K562 (cell line): ENCODE measurements around the gene TTC23L. TPM values are rescaled to one million over a fixed set of nuclear protein-coding genes. Genes with fewer than 3 reads are reported as not detected.

Experiments used
- ATAC-seq: fragments of 200-7000 bp; cut with Tn5 transposase; 3 replicates; pipeline ENCODE4 v1.9.1; 2020; ENCODE audit warnings: moderate library complexity
- BruUV-seq: library from RNA; stranded (reverse); fragments of 400-500 nt; replicated peaks from 2 replicates; lab custom pipeline; 2021; lab: Mats Ljungman, UMichigan
- CTCF ChIA-PET: fragments of 300-600 bp; formaldehyde crosslinking; extraction: SDS; loops from one replicate; lab custom pipeline; 2021; ENCODE audit warnings: low intra/inter-chr PET ratio; lab: Yijun Ruan, JAX
- POLR2A ChIA-PET: fragments of 300-600, 350-650 bp; sonication (Branson Sonifier 250); formaldehyde crosslinking; extraction: SDS; loops from one replicate; lab custom pipeline; 2021; ENCODE audit warnings: antibody characterized with exemption, inconsistent platforms; lab: Yijun Ruan, JAX
- DNase-seq, 4 experiments: peaks; one replicate each; pipeline versions ENCODE4 v3.0.0 to v3.0.0-alpha.2; 2011 to 2018; ENCODE audit warnings: low spot score in 3 of 4, mixed read lengths in 3 of 4; ENCODE audit errors: extremely low read depth in 1 of 4
- FAIRE-seq: peaks from 2 replicates; lab custom pipeline; 2011; peaks lifted over from hg19 to GRCh38; lab: Jason Lieb, UNC
- H2AFZ ChIP-seq: 2 replicates; pipeline ENCODE4 v1.6.0; 2011; ENCODE audit warnings: low read depth, low read length, control low read depth, inconsistent platforms
- H3K27ac ChIP-seq: fragments of 200-600 bp; 3 replicates; pipeline ENCODE4 v1.8.0; 2011; ENCODE audit warnings: low read depth, mild to moderate bottlenecking, control low read depth, inconsistent platforms, low read length, moderate library complexity, mixed read lengths; ENCODE audit errors: extremely low read depth
- H3K27me3 ChIP-seq, 2 experiments: fragments of 300-600 bp in 1 of 2; 2 replicates in 1 of 2; 3 replicates in 1 of 2; pipeline versions ENCODE4 v1.6.0 to v1.8.0; 2011; ENCODE audit warnings: inconsistent platforms in 2 of 2, low read length in 2 of 2, mild to moderate bottlenecking in 1 of 2, mixed read lengths in 1 of 2, moderate library complexity in 1 of 2; ENCODE audit not compliant: control insufficient read depth in 2 of 2, insufficient read depth in 2 of 2
- H3K36me3 ChIP-seq: fragments of 300-600 bp; 3 replicates; pipeline ENCODE4 v1.8.0; 2011; ENCODE audit warnings: mild to moderate bottlenecking, low read length, inconsistent platforms; ENCODE audit not compliant: control insufficient read depth, insufficient read depth
- H3K4me1 ChIP-seq, 2 experiments: fragments of 200-600 bp in 1 of 2; replicated peaks in 1 of 2; 2 replicates in 1 of 2; 3 replicates in 1 of 2; pipeline versions ENCODE4 v1.5.1 to v1.8.0; 2011; ENCODE audit warnings: inconsistent platforms in 2 of 2, low read length in 2 of 2, mild to moderate bottlenecking in 1 of 2, mixed read lengths in 1 of 2, moderate library complexity in 1 of 2; ENCODE audit not compliant: control insufficient read depth in 2 of 2, insufficient read depth in 2 of 2
- H3K4me2 ChIP-seq: 2 replicates; pipeline ENCODE4 v1.6.1; 2011; ENCODE audit warnings: low read length, control low read depth, inconsistent platforms, mixed read lengths; ENCODE audit not compliant: insufficient read depth
- H3K4me3 ChIP-seq: fragments of 200-600 bp; sonication (generic), shearing (Covaris generic); 2 replicates; pipeline ENCODE4 v1.5.1; 2016; ENCODE audit warnings: control low read depth, inconsistent platforms
- H3K79me2 ChIP-seq: fragments of 200-600 bp; 3 replicates; pipeline ENCODE4 v1.8.0; 2011; ENCODE audit warnings: low read length, inconsistent platforms; ENCODE audit not compliant: control insufficient read depth, insufficient read depth
- H3K9ac ChIP-seq, 2 experiments: 2 replicates each; pipeline versions ENCODE4 v1.6.0 to v1.6.1; 2011; ENCODE audit warnings: low read depth in 2 of 2, low read length in 2 of 2, control low read depth in 1 of 2, inconsistent platforms in 1 of 2, mild to moderate bottlenecking in 1 of 2, mixed read lengths in 1 of 2; ENCODE audit not compliant: insufficient read depth in 1 of 2
- H3K9me1 ChIP-seq: one replicate; pipeline ENCODE4 v1.6.0; 2011; ENCODE audit warnings: inconsistent platforms, mild to moderate bottlenecking, low read length, moderate library complexity; ENCODE audit not compliant: control insufficient read depth, insufficient read depth
- H3K9me3 ChIP-seq: replicated peaks from 2 replicates; pipeline ENCODE4 v1.5.1; 2011; ENCODE audit warnings: low read depth, low read length, inconsistent platforms; ENCODE audit not compliant: control insufficient read depth, insufficient read depth
- H4K20me1 ChIP-seq: replicated peaks from 2 replicates; pipeline ENCODE4 v1.6.1; 2011; ENCODE audit warnings: low read length, inconsistent platforms, mixed read lengths; ENCODE audit not compliant: control insufficient read depth, insufficient read depth
- BCOR ChIP-seq: fragments of 450-650 bp; IDR thresholded peaks from 2 replicates; pipeline ENCODE4 v1.6.1; 2016
- FOXJ3 ChIP-seq: sonication (generic); formaldehyde crosslinking; IDR thresholded peaks from 2 replicates; pipeline ENCODE4 v1.4.0; 2020; ENCODE audit warnings: mild to moderate bottlenecking, missing genetic modification reagents
- HMG20B ChIP-seq: fragments of 250-450 bp; sonication (Bioruptor Pico); IDR thresholded peaks from 2 replicates; pipeline ENCODE4 v1.5.0; 2021; ENCODE audit warnings: mild to moderate bottlenecking
- JUND ChIP-seq, 2 experiments: IDR thresholded peaks; 2 replicates in 1 of 2; 3 replicates in 1 of 2; pipeline ENCODE4 v1.6.1; 2011; ENCODE audit warnings: borderline replicate concordance in 2 of 2, low read depth in 2 of 2, low read length in 2 of 2, improper control_type of control experiment in 1 of 2, missing biosample characterization in 1 of 2, missing genetic modification characterization in 1 of 2, missing genetic modification reagents in 1 of 2
- NFYB ChIP-seq: IDR thresholded peaks from 2 replicates; pipeline ENCODE4 v1.6.1; 2011; ENCODE audit warnings: mild to moderate bottlenecking, moderate library complexity; ENCODE audit not compliant: insufficient read length; ENCODE audit errors: extremely low read depth
- SMARCE1 ChIP-seq: fragments of 450-650 bp; IDR thresholded peaks from 2 replicates; pipeline ENCODE4 v1.7.1; 2016; ENCODE audit warnings: mild to moderate bottlenecking
- TAF15 ChIP-seq: fragments of 200-400 bp; formaldehyde crosslinking; IDR thresholded peaks from 2 replicates; pipeline ENCODE4 v1.6.1; 2017; ENCODE audit warnings: mild to moderate bottlenecking, low read depth, low read length, moderate library complexity
- ZNF551 ChIP-seq: fragments of 250-450 bp; sonication (Bioruptor Pico); IDR thresholded peaks from 2 replicates; pipeline ENCODE4 v1.5.0; 2021; ENCODE audit warnings: mild to moderate bottlenecking, moderate library complexity
- ZSCAN32 ChIP-seq: fragments of 450-650 bp; formaldehyde crosslinking; IDR thresholded peaks from 2 replicates; pipeline ENCODE4 v1.4.0; 2020; ENCODE audit warnings: mild to moderate bottlenecking, moderate library complexity
- WGBS: fragments of 100-300 bp; shearing (Covaris generic); methylation state at CpG from one replicate; pipeline ENCODE4 v1.1.6; 2016; ENCODE audit warnings: low coverage, mixed read lengths; ENCODE audit not compliant: insufficient coverage; ENCODE audit errors: missing lambda C conversion rate; 5-methylcytosine and 5-hydroxymethylcytosine counted together
- in situ Hi-C: fragments of 300-500 bp; cut with MboI; formaldehyde crosslinking; loops from 4 replicates; pipeline ENCODE4 v1.15.0; 2018; ENCODE audit warnings: inconsistent platforms, mixed read lengths
- intact Hi-C: fragments of 100-400 bp; cut with micrococcal nuclease; formaldehyde crosslinking; loops from 2 replicates; pipeline ENCODE4 v1.14.2; 2022
- polyA plus RNA-seq, 8 experiments: library from polyadenylated mRNA; depleted of rRNA in 4 of 8; stranded (reverse) in 5 of 8; unstranded in 3 of 8; fragments of >200 nt; fragmentation: Nextera tagmentation in 2 of 8; fragmentation: Illumina TruSeq in 1 of 8; extraction: Ambion mirVana in 2 of 8; extraction: Trizol in 1 of 8; gene quantifications; 2 replicates each; pipeline versions ENCODE4 v1.2.1 to v1.2.3, GENCODE V29; 2011 to 2014; ENCODE audit warnings: inconsistent platforms in 1 of 8, missing spikeins in 1 of 8
- total RNA-seq, 7 experiments: library from RNA; depleted of rRNA in 6 of 7; stranded (reverse); fragments of >200 nt in 6 of 7; fragmentation: Illumina TruSeq in 2 of 7; extraction: Trizol in 2 of 7; gene quantifications; 2 replicates each; pipeline versions ENCODE4 v1.2.1 to v1.2.3, GENCODE V29; 2011 to 2021; ENCODE audit warnings: low replicate concordance in 1 of 7
- TF ChIP-seq, protein P1 (sequence below): fragments of 250-450 bp; sonication (Bioruptor Pico); IDR thresholded peaks from 2 replicates; pipeline ENCODE4 v1.5.0; 2020; ENCODE audit warnings: mild to moderate bottlenecking
- TF ChIP-seq, protein P2 (sequence below): sonication (generic); formaldehyde crosslinking; IDR thresholded peaks from 2 replicates; pipeline ENCODE4 v1.8.0; 2022; ENCODE audit warnings: mild to moderate bottlenecking, missing genetic modification reagents
- TF ChIP-seq, protein P3 (sequence below): sonication (generic); formaldehyde crosslinking; IDR thresholded peaks from 2 replicates; pipeline ENCODE4 v1.8.0; 2022; ENCODE audit warnings: mild to moderate bottlenecking, missing genetic modification reagents
- TF ChIP-seq, protein P4 (sequence below): fragments of 250-450 bp; sonication (Bioruptor Pico); IDR thresholded peaks from 2 replicates; pipeline ENCODE4 v1.9.0; 2021; ENCODE audit warnings: mild to moderate bottlenecking, inconsistent platforms

TTC23L gene
- total and polyA plus RNA-seq, 9 of the 15 experiments (the other 6 are each of a cell fraction or from before 2014, with no cell fraction given), result 0.03 to 0.32 (median 0.14) TPM; not detected in 2

DNA sequence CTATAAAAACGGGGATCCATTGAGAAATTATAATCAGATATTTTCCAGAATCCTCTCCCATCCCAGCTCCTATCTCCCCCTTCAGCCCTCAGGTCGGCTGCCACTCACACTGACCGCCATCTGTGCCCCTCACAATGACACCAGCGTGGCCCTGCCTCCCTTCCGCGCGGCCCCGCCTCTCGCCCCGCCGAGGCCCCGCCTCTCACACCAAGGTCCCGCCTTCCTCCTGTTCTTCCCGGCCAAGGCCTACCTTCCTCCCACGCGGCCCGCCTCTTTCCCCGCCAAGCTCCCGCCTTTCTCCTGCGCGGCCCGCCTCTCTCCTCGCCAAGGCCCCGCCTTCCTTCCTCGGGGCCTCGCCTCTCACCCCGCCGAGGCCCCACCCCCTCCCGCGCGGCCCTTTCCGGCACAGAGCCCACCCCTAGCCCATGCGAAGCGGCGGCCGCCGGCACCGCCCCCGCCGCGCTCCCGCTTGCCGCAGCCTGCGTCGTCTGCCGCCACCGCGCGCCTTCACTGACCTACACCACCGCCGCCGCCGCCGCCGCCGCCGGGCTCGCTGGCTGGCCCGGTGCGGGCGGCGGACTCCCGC, 90.3 kb downstream of the TTC23L start, which contains the start of gene DNAJC21:
DNAJC21 (plus strand) TSS at position 426 of the 586 bp plus-strand sequence. CDS start 261 bp downstream, outside the sequence.
- H3K27ac ChIP-seq, result peak within 1 kb of the TSS; percentile 85
- H3K79me2 ChIP-seq, result peaks cover 75% of the 10 kb centered on the region
- H2AFZ ChIP-seq, result peak within 1 kb of the TSS; percentile 82
- H3K9me1 ChIP-seq, result no peaks in the 10 kb centered on the region
- WGBS, result under 1% methylated on average over 31 of the region's 63 CpGs
- ChIA-PET POLR2A (interaction anchor here (0.5 to 3.7 kb wide), 19 partner anchors 11 to 1928 kb away, joined by 3 to 67 read pairs (median 3); partner anchors contain the start of genes BRIX1 and RAD1), CTCF (no interaction called here)
- H3K9me3 ChIP-seq, result no peaks in the 10 kb centered on the region
- H3K27me3 ChIP-seq, result no peaks in the 10 kb centered on the region
- no TSS peak for BruUV-seq
- FAIRE-seq (peak; percentile 78), ATAC-seq (peak; percentile 95), DNase-seq (peak; percentile 97 to 99 (median 98))
- peaks cover 62% of the 10 kb centered on the region for H3K36me3 ChIP-seq
- intact Hi-C loops, result loop anchor here (1.0 kb wide), 1 partner anchor 14 kb away; the partner anchor contains the start of genes BRIX1 and RAD1
- H3K9ac ChIP-seq, result peak within 1 kb of the TSS; percentile 76 to 97
- peaks cover 11 to 24% of the 10 kb centered on the region in 2 experiments for H3K4me1 ChIP-seq
- H3K4me3 ChIP-seq, result peak within 1 kb of the TSS; percentile 84
- no peaks in the 10 kb centered on the region for H4K20me1 ChIP-seq
- peak within 1 kb of the TSS; percentile 94 for H3K4me2 ChIP-seq
- in situ Hi-C loops, result no loop called here
- TF ChIP-seq, protein P1, sequence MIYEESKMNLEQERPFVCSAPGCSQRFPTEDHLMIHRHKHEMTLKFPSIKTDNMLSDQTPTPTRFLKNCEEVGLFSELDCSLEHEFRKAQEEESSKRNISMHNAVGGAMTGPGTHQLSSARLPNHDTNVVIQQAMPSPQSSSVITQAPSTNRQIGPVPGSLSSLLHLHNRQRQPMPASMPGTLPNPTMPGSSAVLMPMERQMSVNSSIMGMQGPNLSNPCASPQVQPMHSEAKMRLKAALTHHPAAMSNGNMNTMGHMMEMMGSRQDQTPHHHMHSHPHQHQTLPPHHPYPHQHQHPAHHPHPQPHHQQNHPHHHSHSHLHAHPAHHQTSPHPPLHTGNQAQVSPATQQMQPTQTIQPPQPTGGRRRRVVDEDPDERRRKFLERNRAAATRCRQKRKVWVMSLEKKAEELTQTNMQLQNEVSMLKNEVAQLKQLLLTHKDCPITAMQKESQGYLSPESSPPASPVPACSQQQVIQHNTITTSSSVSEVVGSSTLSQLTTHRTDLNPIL, result no peak
- TF ChIP-seq ZNF551 (CRISPR knock-in tag) (no peak), JUND (IDR thresholded peaks at IDR 0.05; ENCODE audit: borderline replicate concordance, low read depth, low read length) (no peak), JUND (tag; IDR thresholded peaks at IDR 0.05; ENCODE audit: borderline replicate concordance, low read depth, low read length) (no peak), ZSCAN32 (CRISPR knock-in tag) (no peak), FOXJ3 (CRISPR knock-in tag) (no peak), TAF15 (no peak), HMG20B (CRISPR knock-in tag) (no peak), NFYB (no peak), SMARCE1 (no peak), BCOR (no peak)
- TF ChIP-seq, protein P2, sequence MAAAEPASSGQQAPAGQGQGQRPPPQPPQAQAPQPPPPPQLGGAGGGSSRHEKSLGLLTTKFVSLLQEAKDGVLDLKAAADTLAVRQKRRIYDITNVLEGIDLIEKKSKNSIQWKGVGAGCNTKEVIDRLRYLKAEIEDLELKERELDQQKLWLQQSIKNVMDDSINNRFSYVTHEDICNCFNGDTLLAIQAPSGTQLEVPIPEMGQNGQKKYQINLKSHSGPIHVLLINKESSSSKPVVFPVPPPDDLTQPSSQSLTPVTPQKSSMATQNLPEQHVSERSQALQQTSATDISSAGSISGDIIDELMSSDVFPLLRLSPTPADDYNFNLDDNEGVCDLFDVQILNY, result no peak
- TF ChIP-seq, protein P3, sequence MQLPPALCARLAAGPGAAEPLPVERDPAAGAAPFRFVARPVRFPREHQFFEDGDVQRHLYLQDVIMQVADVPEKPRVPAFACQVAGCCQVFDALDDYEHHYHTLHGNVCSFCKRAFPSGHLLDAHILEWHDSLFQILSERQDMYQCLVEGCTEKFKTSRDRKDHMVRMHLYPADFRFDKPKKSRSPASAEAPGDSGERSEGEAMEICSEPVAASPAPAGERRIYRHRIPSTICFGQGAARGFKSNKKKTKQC, result no peak
- TF ChIP-seq, protein P4, sequence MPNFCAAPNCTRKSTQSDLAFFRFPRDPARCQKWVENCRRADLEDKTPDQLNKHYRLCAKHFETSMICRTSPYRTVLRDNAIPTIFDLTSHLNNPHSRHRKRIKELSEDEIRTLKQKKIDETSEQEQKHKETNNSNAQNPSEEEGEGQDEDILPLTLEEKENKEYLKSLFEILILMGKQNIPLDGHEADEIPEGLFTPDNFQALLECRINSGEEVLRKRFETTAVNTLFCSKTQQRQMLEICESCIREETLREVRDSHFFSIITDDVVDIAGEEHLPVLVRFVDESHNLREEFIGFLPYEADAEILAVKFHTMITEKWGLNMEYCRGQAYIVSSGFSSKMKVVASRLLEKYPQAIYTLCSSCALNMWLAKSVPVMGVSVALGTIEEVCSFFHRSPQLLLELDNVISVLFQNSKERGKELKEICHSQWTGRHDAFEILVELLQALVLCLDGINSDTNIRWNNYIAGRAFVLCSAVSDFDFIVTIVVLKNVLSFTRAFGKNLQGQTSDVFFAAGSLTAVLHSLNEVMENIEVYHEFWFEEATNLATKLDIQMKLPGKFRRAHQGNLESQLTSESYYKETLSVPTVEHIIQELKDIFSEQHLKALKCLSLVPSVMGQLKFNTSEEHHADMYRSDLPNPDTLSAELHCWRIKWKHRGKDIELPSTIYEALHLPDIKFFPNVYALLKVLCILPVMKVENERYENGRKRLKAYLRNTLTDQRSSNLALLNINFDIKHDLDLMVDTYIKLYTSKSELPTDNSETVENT (CRISPR knock-in tag), result no peak
